Right cardiac atrium (tissue), 5 donors: Measurements from ENCODE around the gene DLGAP5. TPM values are rescaled to one million over a fixed set of nuclear protein-coding genes. Genes with fewer than 3 reads are reported as not detected.

Source experiments
- ATAC-seq, 2 donors: fragments of 200-7000 bp; cut with Tn5 transposase; one replicate each; pipeline versions ENCODE4 v1.8.0 to v1.9.1; 2020; ENCODE audit warnings: moderate library complexity in 2 of 2, mild to moderate bottlenecking in 1 of 2
- DNase-seq, 3 donors: peaks; one replicate each; pipeline ENCODE4 v3.0.0-alpha.2; 2020
- H3K27ac ChIP-seq: one replicate; pipeline ENCODE4 v1.5.1; 2013; ENCODE audit warnings: mild to moderate bottlenecking, low read length, control low read depth, moderate library complexity
- H3K27me3 ChIP-seq: one replicate; pipeline ENCODE4 v1.6.1; 2013; ENCODE audit not compliant: control insufficient read depth, insufficient read depth
- H3K4me1 ChIP-seq: one replicate; pipeline ENCODE4 v1.6.1; 2013; ENCODE audit warnings: low read length; ENCODE audit not compliant: control insufficient read depth, insufficient read depth
- H3K4me3 ChIP-seq: one replicate; pipeline ENCODE4 v1.5.1; 2013; ENCODE audit warnings: low read length, control low read depth
- H3K9me3 ChIP-seq: one replicate; pipeline ENCODE4 v1.6.1; 2013; ENCODE audit warnings: low read length; ENCODE audit not compliant: control insufficient read depth
- WGBS: extraction: QIAGEN DNeasy Blood & Tissue Kit; methylation state at CpG from one replicate; pipeline ENCODE4 v1.1.7; 2013; 5-methylcytosine and 5-hydroxymethylcytosine counted together
- intact Hi-C, 4 donors: fragments of 100-400 bp; cut with DNase I; formaldehyde crosslinking; loops; one replicate each; pipeline versions ENCODE4 v1.11.0 to v1.14.0; 2022 to 2023
- polyA plus RNA-seq: library from polyadenylated mRNA; stranded (reverse); fragments of 200-250 nt; gene quantifications from one replicate; pipeline ENCODE4 v1.2.3, GENCODE V29; 2013
- total RNA-seq, 4 donors: library from RNA; stranded (reverse); fragmentation: NEBNext Ultra II Directional; extraction: Animal tissue kit (Norgen Biotek cat#: 25700); gene quantifications; one replicate each; pipeline ENCODE4 v1.2.1, GENCODE V29; 2021
- donor health status: healthy with polysubstance abuse.
- donor health status: DM: no; HTN: yes; CAD: no.
- donor health status: DM: no; HTN: no; CAD: no.
- donor health status: DM: no; HTN: yes; CAD: no; lungs with severe emphysema.
- donor health status: DM: yes; HTN: yes; CAD: no.

DLGAP5 gene
- total and polyA plus RNA-seq, 5 donors: 0.02 to 0.89 (median 0.30) TPM; not detected in 1

DNA sequence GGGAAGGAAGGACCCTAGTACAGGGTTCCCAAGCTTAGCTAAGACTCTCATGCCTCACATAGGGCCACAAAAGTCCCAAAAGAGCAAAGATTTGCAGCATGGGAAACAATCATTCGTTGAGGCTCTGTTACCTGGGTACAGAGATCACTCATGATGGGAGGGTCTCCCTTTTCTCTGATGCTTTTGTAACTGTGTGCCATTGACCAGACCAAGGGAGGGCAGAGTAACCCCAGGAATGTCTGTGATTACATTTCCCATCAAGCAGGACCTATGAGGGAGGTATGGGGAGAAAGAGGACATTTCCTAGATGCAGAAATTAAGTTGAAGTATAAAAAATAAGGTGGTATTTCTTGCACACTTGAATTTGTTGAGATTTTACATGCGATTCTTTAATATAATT lies 16.4 kb upstream of the DLGAP5 start:
- intact Hi-C loops: no loop called here
- no peak overlapping the region for H3K27ac ChIP-seq
- H3K9me3 ChIP-seq: no peaks in the 10 kb centered on the region
- H3K27me3 ChIP-seq: no peaks in the 10 kb centered on the region
- H3K4me3 ChIP-seq: no peak overlapping the region
- H3K4me1 ChIP-seq: no peaks in the 10 kb centered on the region
- ATAC-seq (no peak), DNase-seq (no peak)
- 83% methylated on average over 2 of the region's 2 CpGs for WGBS

DNA sequence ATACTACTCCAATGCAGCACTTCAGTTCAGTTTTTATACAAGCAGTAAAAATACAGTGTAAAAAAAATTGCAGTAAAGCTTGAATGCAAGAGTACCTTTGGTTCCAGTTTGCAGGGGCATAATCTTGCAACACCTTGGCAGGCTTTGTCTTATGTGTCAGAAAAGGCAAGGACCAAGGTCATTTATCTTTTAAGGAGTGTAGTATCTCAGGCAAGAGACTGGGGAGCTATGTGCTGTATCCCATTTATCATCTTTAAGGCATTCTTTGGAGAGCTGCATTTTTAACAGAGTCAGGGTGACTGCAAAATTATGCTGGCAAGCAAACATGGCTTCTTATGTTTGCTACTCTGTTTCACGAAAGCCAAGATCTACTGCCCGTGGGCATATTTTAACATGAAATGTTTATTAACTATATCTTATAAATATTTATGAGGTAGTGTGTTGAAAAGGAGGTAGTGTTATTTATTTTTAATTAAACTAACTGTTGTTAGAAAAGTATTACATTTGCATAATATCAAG lies 14.8 kb upstream of the DLGAP5 start:
- no peaks in the 10 kb centered on the region for H3K9me3 ChIP-seq
- ATAC-seq: no peak
- H3K27ac ChIP-seq: no peak overlapping the region
- no peaks in the 10 kb centered on the region for H3K27me3 ChIP-seq
- intact Hi-C loops: no loop called here
- no peak for DNase-seq
- WGBS: 57% methylated on average over 2 of the region's 2 CpGs
- no peaks in the 10 kb centered on the region for H3K4me1 ChIP-seq
- H3K4me3 ChIP-seq: no peak overlapping the region

DNA sequence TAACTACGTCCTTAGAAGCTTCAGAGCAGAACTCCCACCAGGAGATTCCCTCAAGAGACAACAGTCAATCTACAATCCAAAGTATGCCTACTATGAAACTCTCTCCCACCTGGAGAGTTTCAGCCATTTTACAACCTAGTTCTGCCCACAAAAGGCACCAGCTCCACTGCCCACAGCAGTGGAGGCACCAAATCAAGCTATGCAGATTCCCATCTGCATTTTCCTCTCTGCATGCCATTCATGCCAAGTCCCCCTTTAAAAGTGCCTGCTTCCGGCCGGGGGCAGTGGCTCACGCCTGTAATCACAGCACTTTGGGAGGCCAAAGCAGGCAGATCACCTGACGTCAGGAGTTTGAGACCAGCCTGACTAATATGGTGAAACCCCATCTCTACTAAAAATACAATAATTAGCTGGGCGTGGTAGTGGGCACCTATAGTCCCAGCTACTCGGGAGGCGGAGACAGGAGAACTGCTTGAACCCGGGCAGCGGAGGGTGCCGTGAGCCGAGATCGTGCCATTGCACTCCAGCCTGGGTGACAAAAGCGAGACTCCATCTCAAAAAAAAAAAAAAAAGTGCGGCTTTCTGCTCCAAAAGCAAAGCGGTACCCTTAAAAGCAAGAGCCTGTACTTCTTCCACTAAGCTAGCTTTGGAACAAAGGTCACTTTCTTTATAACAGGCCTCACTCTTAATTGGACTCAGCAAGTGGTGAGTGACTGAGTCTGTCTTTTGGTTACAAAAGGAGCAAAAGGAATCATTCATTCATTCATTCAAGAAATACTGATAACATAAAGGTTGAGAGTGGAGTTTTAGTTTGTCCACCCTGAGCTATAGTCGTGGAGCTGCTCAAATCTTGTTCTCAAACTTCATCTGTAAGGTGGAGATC lies 10.1 kb upstream of the DLGAP5 start:
- H3K27me3 ChIP-seq: no peaks in the 10 kb centered on the region
- no peak for ATAC-seq
- no peak for DNase-seq
- WGBS: 88% methylated on average over 17 of the region's 17 CpGs
- H3K9me3 ChIP-seq: no peaks in the 10 kb centered on the region
- H3K4me1 ChIP-seq: no peaks in the 10 kb centered on the region
- intact Hi-C loops: no loop called here
- no peak overlapping the region for H3K4me3 ChIP-seq
- no peak overlapping the region for H3K27ac ChIP-seq

DNA sequence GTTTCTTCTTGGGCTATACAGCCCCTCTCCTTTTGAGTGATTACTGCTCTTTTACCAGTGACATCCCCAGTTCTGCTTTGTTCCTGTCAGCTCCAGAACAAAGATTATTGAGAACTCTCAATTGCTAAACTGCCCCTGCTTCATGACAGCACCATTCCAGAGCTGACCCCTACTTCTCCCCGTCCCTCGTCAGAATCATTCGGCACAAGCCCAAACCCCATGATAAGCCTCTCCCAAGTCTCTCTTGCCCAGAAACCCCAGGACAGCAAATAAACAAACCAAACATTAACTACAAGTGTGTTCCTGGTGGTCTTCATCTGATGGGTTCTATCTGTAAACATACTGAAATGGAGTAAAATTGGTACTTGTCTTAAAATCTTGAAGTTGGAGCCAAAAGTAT lies 9.3 kb upstream of the DLGAP5 start:
- 56% methylated on average over 3 of the region's 3 CpGs for WGBS
- Histone ChIP-seq H3K27me3 (no peaks in the 10 kb centered on the region), H3K27ac (no peak overlapping the region), H3K9me3 (no peaks in the 10 kb centered on the region), H3K4me3 (no peak overlapping the region), H3K4me1 (no peaks in the 10 kb centered on the region)
- intact Hi-C loops: no loop called here
- ATAC-seq (no peak), DNase-seq (no peak)

DNA sequence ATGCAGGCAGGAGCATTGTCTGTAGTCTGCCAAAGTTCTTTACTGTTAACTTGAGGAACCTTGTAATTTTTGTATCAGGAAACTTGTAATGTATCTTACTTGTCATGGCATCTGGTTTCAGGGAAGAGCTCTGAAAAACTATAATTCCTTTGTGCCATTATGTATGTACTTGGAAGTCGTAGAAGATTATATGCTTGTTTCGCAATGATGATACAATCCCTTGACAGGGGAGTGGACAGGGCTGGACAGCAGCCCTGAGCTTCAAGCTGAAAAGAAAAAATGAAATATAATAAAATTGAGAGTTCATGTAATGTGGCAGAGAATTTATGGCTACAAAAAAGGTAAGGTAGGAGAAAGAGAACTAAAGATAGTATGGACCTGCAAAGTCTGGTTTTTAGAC lies 7.4 kb upstream of the DLGAP5 start:
- Histone ChIP-seq H3K27ac (no peak overlapping the region), H3K9me3 (no peaks in the 10 kb centered on the region), H3K4me3 (no peak overlapping the region), H3K27me3 (no peaks in the 10 kb centered on the region), H3K4me1 (no peaks in the 10 kb centered on the region)
- ATAC-seq (no peak), DNase-seq (no peak)
- intact Hi-C loops: no loop called here
- 71% methylated on average over 2 of the region's 2 CpGs for WGBS

DNA sequence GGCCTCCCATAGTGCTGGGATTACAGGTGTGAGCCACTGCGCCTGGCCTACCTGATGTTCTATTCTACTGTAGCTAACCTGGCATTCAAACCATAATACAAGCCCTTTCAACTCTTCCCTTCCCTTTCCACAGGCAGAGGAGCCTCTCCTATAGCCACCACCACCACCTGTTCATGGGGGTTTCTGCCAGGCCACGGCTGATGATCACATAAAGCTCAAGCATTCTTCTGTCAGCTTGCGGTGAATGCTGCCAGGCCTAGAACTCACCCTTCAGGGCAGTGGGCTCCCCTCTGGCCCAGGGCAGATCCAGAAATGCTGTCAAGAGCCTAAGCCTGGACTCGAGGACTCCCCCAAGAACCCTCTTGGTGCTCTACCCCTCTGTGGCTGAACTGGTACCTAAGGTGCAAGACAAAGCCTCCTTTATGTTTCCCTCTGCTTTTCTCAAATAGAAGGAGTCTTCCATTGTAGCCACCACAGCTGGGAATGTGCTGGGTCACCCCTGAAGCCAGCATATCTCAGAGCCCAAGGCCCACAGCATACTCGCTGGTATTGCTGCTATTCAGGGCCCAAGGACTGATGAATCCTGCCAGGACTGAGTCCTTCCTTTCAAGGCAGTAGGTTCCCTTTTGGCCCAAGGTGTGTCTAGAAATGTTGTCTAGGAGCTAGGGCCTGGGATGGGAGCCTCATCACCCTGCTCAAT lies 3.4 kb upstream of the DLGAP5 start:
- WGBS: 97% methylated on average over 5 of the region's 5 CpGs
- intact Hi-C loops: no loop called here
- Histone ChIP-seq H3K4me3 (no peak overlapping the region), H3K27me3 (no peaks in the 10 kb centered on the region), H3K27ac (no peak overlapping the region), H3K9me3 (no peaks in the 10 kb centered on the region), H3K4me1 (no peaks in the 10 kb centered on the region)
- no peak for DNase-seq
- ATAC-seq: no peak

DNA sequence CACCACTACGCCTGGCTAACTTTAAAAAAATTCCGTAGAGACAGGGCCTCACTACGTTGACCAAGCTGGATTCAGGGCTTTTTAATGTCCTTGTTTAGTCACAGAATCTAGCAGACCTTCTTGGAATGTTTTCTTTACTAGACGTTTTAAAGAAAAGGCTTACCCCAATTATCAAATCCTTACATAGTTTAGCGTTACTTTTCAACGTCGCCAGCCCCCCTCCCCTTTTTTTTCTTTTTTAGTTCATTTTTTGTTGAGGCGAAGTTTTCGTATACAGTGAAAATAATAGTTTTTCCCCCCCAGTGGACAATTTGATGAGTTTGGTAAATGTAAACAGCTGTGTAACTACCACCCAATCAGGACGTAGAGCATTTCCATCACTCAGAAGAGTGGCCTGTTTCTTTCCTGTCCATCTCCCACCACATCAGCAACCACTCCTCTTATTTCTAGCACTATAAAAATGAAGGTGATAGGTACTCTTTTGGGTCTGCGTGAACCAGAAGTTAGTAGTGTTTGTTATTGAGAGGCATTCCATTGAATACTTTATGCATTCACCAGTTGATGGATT lies 753 bp upstream of the DLGAP5 start:
- WGBS: 66% methylated on average over 11 of the region's 11 CpGs
- Histone ChIP-seq H3K9me3 (no peaks in the 10 kb centered on the region), H3K27ac (no peak overlapping the region), H3K27me3 (no peaks in the 10 kb centered on the region), H3K4me3 (peak overlapping the region; percentile 62), H3K4me1 (no peaks in the 10 kb centered on the region)
- no peak for DNase-seq
- intact Hi-C loops: no loop called here
- no peak for ATAC-seq

DNA sequence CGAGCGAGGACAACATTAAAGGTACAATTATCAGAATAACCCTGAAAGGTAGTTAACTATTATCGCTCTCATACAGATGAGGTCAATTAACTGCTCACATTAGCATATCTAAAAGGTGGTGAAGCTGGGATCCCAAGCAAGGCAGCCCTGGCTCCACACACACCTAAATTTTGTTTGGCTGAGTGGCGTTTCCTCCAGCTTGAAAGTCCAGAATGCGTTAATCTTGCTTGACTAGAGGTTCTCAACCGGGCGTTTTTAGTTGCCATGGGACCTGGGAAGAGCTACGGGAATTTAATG lies 531 bp downstream of the DLGAP5 start:
- Histone ChIP-seq H3K27ac (no peak overlapping the region), H3K4me1 (no peaks in the 10 kb centered on the region), H3K9me3 (no peaks in the 10 kb centered on the region), H3K4me3 (peak overlapping the region; percentile 62), H3K27me3 (no peaks in the 10 kb centered on the region)
- DNase-seq (no peak), ATAC-seq (no peak)
- intact Hi-C loops: no loop called here
- WGBS: 6% methylated on average over 8 of the region's 8 CpGs

DNA sequence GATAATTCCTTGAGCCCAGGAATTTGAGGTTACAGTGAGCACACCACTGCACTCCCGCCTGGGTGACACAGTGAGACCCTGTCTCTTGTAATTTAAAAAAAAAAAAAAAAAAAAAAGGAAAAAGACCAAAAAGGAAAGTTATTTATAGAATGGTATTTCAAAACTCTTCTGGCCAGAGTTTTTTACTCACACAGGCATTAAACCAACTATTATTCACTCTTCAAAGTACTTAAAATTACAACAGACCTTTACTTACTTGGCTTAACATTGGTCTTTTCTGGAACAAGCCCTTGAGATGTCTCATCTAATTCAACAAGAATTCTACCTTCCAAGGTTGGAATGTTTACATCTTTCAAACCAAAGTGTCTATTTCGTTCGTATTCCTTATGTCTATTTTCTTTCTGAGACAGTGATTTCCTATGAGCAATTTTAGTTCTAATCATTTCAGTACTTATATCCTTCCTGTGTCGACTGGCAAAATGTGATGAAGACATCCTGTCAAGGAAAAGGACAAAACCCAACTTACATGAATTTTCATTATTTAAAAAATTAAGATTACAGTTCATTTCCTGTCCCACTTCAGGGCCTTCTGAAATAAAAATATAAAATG lies 2.6 kb downstream of the DLGAP5 start:
- Histone ChIP-seq H3K27ac (no peak overlapping the region), H3K4me1 (no peaks in the 10 kb centered on the region), H3K27me3 (no peaks in the 10 kb centered on the region), H3K9me3 (no peaks in the 10 kb centered on the region), H3K4me3 (no peak overlapping the region)
- intact Hi-C loops: no loop called here
- no peak for DNase-seq
- ATAC-seq: no peak
- WGBS: 54% methylated on average over 4 of the region's 4 CpGs

DNA sequence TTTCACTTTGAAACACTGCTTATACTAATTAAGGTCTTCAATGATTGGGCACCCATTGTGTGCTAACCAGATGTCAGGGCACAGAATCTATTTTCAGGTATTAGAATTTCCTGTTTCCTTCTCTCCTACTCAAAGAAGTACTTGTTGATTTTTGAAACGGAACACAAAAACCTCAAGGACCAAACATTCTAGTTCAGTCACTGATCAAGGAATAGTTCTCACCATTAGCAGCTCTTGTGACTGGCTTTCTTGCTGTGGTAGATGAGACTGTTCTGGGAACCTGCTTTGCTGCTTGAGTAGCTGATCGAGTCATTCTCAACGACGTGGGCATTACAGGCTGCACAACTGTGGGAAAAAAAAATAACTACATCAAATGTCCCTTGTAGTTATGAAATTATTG lies 11.0 kb downstream of the DLGAP5 start:
- ATAC-seq (no peak), DNase-seq (no peak)
- Histone ChIP-seq H3K4me1 (no peaks in the 10 kb centered on the region), H3K27me3 (no peaks in the 10 kb centered on the region), H3K4me3 (no peak overlapping the region), H3K27ac (no peak overlapping the region), H3K9me3 (no peaks in the 10 kb centered on the region)
- 80% methylated on average over 4 of the region's 4 CpGs for WGBS
- intact Hi-C loops: no loop called here

DNA sequence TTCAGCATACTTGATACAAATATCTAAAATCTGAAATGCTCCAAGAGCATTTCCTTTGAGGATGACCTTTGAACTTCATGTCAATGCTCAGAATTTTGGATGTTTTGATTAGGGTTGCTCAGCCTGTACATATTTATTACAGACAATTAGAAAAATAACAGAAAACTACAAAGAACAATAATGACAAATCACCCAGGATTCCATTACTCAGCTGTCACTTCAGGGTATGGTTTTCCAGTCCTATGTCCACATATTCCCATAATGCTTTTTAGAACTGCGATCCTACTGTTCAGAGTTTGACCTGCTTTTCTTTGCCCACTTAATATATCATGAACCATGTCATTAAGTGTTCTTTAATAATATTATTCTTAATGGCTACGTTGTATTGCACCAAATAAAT lies 11.4 kb downstream of the DLGAP5 start:
- intact Hi-C loops: no loop called here
- Histone ChIP-seq H3K4me3 (no peak overlapping the region), H3K4me1 (no peaks in the 10 kb centered on the region), H3K27ac (no peak overlapping the region), H3K9me3 (no peaks in the 10 kb centered on the region), H3K27me3 (no peaks in the 10 kb centered on the region)
- ATAC-seq (no peak), DNase-seq (no peak)
- WGBS: 86% methylated on average over 2 of the region's 2 CpGs
